BJ (cell line): ENCODE measurements around the gene SLC22A5. TPM values are rescaled to one million over a fixed set of nuclear protein-coding genes. Genes with fewer than 3 reads are reported as not detected.

Experiments used
- CTCF ChIA-PET: fragments of 350-600 bp; formaldehyde crosslinking; extraction: SDS; loops from one replicate; lab custom pipeline; 2021; ENCODE audit warnings: antibody characterized with exemption, inconsistent platforms; lab: Yijun Ruan, JAX
- POLR2A ChIA-PET: fragments of 300-600 bp; sonication (Branson Sonifier 250); formaldehyde crosslinking; extraction: SDS; loops from one replicate; lab custom pipeline; 2021; ENCODE audit warnings: antibody characterized with exemption; lab: Charles Lee
- DNase-seq: peaks from one replicate; pipeline ENCODE4 v3.0.0-alpha.2; 2011; ENCODE audit warnings: low read depth
- H3K27me3 ChIP-seq: 2 replicates; pipeline ENCODE4 v1.6.0; 2011; ENCODE audit warnings: low read length; ENCODE audit not compliant: control insufficient read depth, insufficient read depth
- H3K36me3 ChIP-seq: 2 replicates; pipeline ENCODE4 v1.5.1; 2011; ENCODE audit warnings: low read length; ENCODE audit not compliant: control insufficient read depth, insufficient read depth
- H3K4me3 ChIP-seq: 2 replicates; pipeline ENCODE4 v1.5.1; 2011; ENCODE audit warnings: low read depth, mild to moderate bottlenecking, control low read depth, low read length
- polyA plus RNA-seq: library from polyadenylated mRNA; depleted of rRNA; stranded (reverse); fragments of >200 nt; gene quantifications from 2 replicates; pipeline ENCODE4 v1.2.3, GENCODE V29; 2011
- TF ChIP-seq, protein P1 (sequence below): IDR thresholded peaks from 2 replicates; pipeline ENCODE4 v1.5.1; 2011; ENCODE audit warnings: low read depth, mild to moderate bottlenecking, control low read depth, inconsistent platforms, low read length, moderate library complexity; ENCODE audit not compliant: insufficient read depth

SLC22A5 gene
- polyA plus RNA-seq, 1 experiment: 13.8 TPM

DNA sequence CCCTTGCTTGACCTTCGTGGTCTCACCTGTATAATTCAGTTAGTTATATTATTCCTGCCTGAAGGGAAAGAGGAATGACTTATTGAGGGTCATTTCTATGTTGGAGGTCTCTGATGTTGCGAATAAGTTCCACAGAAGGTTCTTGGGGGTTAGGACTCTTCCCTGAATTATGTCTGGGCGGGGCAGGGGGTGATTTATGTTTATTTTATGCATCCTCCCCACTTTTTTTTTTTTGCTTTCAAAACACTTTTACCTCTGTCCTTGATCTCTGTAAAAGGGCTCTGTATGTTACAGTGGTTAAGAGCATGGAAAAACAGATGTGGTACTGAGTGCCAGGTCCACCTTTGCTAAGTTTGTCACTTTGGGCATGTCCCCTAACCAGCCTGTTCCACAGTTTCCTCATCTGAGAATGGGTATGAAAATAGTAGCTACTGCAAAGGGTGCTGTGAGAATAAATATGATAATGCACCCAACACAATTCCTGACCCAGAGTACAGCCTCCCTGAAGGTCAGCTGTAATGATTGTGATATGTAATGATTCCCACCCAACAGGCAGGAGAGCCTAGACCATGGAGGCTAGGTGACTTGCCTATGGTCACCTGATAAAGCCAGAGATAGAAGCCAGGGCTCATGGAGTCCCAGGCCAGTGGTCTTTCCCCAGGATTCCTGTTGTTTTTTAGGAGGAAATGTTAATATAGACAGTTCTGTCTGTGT, 54.8 kb downstream of the SLC22A5 start:
- no peaks in the 10 kb centered on the region for H3K27me3 ChIP-seq
- ChIA-PET CTCF (interaction anchor here (0.8 to 7.1 kb wide), 4 partner anchors 10 to 75 kb away, joined by 4 to 77 read pairs (median 38); partner anchors contain the start of gene IRF1), POLR2A (no interaction called here)

GRCh38 chr5:132425009-132425937, 55.8 kb downstream of the SLC22A5 start:
- TF ChIP-seq, protein P1, sequence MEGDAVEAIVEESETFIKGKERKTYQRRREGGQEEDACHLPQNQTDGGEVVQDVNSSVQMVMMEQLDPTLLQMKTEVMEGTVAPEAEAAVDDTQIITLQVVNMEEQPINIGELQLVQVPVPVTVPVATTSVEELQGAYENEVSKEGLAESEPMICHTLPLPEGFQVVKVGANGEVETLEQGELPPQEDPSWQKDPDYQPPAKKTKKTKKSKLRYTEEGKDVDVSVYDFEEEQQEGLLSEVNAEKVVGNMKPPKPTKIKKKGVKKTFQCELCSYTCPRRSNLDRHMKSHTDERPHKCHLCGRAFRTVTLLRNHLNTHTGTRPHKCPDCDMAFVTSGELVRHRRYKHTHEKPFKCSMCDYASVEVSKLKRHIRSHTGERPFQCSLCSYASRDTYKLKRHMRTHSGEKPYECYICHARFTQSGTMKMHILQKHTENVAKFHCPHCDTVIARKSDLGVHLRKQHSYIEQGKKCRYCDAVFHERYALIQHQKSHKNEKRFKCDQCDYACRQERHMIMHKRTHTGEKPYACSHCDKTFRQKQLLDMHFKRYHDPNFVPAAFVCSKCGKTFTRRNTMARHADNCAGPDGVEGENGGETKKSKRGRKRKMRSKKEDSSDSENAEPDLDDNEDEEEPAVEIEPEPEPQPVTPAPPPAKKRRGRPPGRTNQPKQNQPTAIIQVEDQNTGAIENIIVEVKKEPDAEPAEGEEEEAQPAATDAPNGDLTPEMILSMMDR: no peak
- Histone ChIP-seq H3K27me3 (no peaks in the 10 kb centered on the region), H3K36me3 (no peaks in the 10 kb centered on the region; the same call in 1 of the 2 replicates), H3K4me3 (no peak overlapping the region)
- ChIA-PET POLR2A (interaction anchor here (0.9 kb wide), 1 partner anchor 187 kb away, joined by 3 read pairs; no protein-coding TSS in a partner anchor), CTCF (interaction anchor here (0.8 to 7.1 kb wide), 9 partner anchors 10 to 74 kb away, joined by 3 to 77 read pairs (median 8); partner anchors contain the start of gene IRF1)
- peak; percentile 53 for DNase-seq

More for the DNA sequence above, 54.8 kb downstream of the SLC22A5 start:
- Histone ChIP-seq H3K4me3 (no peak overlapping the region), H3K36me3 (no peaks in the 10 kb centered on the region; the same call in 1 of the 2 replicates)
- TF ChIP-seq, protein P1: no peak
- no peak for DNase-seq

DNA sequence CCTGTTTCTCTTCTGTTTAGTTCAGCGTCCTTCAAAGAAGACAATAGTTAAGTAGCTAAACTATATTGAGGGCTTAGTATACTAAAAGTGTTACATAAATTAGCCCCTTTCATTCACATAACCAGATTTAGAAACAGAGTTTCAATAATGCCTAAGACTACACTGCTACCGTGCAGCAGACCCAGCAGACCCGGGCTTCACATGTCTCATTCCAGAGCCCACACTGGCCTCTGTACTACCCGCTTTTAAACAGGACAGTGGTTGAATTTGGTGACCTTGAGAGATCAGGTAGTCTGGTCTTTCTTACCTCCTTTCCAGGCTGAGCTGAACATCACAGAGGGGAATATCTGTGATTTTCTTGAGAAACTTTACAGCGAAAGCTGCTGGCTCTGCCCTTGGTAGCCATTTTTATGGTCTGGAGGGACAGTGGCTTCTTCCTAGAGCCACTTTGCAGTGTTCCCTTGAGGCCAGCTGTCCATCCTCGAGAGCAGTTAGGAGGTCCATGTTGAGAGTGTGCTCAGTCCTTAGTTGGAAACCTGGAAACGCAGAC, 56.5 kb downstream of the SLC22A5 start:
- Histone ChIP-seq H3K27me3 (no peaks in the 10 kb centered on the region), H3K36me3 (no peaks in the 10 kb centered on the region; the same call in 1 of the 2 replicates), H3K4me3 (no peak overlapping the region)
- TF ChIP-seq, protein P1: no peak
- POLR2A ChIA-PET: no interaction called here
- CTCF ChIA-PET: interaction anchor here (0.9 to 7.1 kb wide), 14 partner anchors 9 to 73 kb away, joined by 3 to 77 read pairs (median 6); partner anchors contain the start of gene IRF1
- no peak for DNase-seq

DNA sequence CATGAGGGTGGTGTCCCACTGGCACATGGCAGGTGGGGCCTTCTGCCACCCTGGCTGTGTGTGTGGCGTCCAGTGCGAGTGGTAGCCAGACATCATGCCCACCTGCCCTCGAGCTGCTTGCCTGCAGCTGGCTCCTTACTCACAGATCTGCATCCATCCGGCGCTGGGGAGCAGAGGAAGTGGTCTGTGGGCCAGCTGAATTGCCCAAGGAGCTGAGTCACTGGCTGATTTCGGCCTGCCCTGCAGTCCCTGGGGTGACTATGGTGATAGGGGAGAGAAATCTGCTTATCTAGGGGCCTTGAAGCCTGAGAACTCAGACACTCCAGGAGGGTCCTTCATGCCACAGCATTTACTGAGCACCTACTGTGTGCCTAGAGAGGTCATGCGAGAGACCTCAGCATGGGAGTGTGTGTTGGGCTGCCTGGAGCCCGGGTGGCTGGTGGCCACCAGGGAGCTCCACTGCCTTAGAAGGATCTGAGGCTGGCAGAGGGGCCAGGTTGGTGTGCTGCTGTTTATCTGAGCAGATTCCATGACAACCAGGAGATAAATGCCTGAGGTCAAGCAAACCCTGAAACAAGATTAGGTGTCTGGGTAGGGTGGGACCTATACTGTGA, 57.1 kb downstream of the SLC22A5 start:
- ChIA-PET POLR2A (interaction anchor here (0.8 kb wide), 1 partner anchor 71 kb away, joined by 4 read pairs; no protein-coding TSS in a partner anchor), CTCF (interaction anchor here (0.9 to 7.1 kb wide), 16 partner anchors 9 to 246 kb away, joined by 3 to 77 read pairs (median 6); partner anchors contain the start of gene IRF1)
- peak; percentile 72 for DNase-seq
- Histone ChIP-seq H3K36me3 (no peaks in the 10 kb centered on the region), H3K4me3 (no peak overlapping the region), H3K27me3 (no peaks in the 10 kb centered on the region)
- TF ChIP-seq, protein P1: peak; percentile 67
